DLD1 (cell line): Measurements from ENCODE around the gene TMEM238.
"Not testable (repeated sequence)": the region's sequence is repeated elsewhere in the genome, so short reads cannot be mapped to it uniquely, and the experiment has no call there.

ENCODE experiments used
- in situ Hi-C: cut with HindIII; loops from 2 replicates; pipeline ENCODE4 v1.10.0; 2017; ENCODE audit warnings: low sequenced_read_pairs

Gene TMEM238

GRCh38 chr19:55384131-55384919 lies at the start of gene TMEM238:
TSS of gene TMEM238 (minus strand) at chr19:55384292. CDS start at chr19:55384259, 33 bp downstream.
- in situ Hi-C loops = no loop called here

GRCh38 chr19:55433292-55433691 lies 49.2 kb upstream of the TMEM238 start:
- in situ Hi-C loops = no loop called here

GRCh38 chr19:55432241-55432959 lies 48.3 kb upstream of the TMEM238 start:
- in situ Hi-C loops = no loop called here

GRCh38 chr19:55431183-55431582 lies 47.1 kb upstream of the TMEM238 start:
- in situ Hi-C loops = no loop called here

- in situ Hi-C loops = no loop called here
Measured at GRCh38 chr19:55426042-55426441, 42.0 kb upstream of the TMEM238 start.

GRCh38 chr19:55424518-55424917 lies 40.4 kb upstream of the TMEM238 start:
- in situ Hi-C loops = no loop called here

- in situ Hi-C loops = no loop called here
Measured at GRCh38 chr19:55423225-55424005, 39.3 kb upstream of the TMEM238 start.

- in situ Hi-C loops = not testable (repeated sequence)
Measured at GRCh38 chr19:55421281-55421680, 37.2 kb upstream of the TMEM238 start.

- in situ Hi-C loops = no loop called here
Measured at GRCh38 chr19:55419624-55420236, 35.6 kb upstream of the TMEM238 start.

- in situ Hi-C loops = no loop called here
Measured at GRCh38 chr19:55419103-55419502, 35.0 kb upstream of the TMEM238 start.

- in situ Hi-C loops = no loop called here
Measured at GRCh38 chr19:55418185-55418584, 34.1 kb upstream of the TMEM238 start.

GRCh38 chr19:55410168-55410567 lies 26.1 kb upstream of the TMEM238 start:
- in situ Hi-C loops = no loop called here

- in situ Hi-C loops = not testable (repeated sequence)
Measured at GRCh38 chr19:55409179-55409578, 25.1 kb upstream of the TMEM238 start.

GRCh38 chr19:55408533-55408872 lies 24.4 kb upstream of the TMEM238 start:
- in situ Hi-C loops = no loop called here

GRCh38 chr19:55407800-55408532 lies 23.9 kb upstream of the TMEM238 start:
- in situ Hi-C loops = no loop called here

GRCh38 chr19:55407550-55407799 lies 23.4 kb upstream of the TMEM238 start, which contains the start of gene UBE2S:
TSS of gene UBE2S (minus strand) at chr19:55407788. CDS start at chr19:55407589, 199 bp downstream.
- in situ Hi-C loops = not testable (repeated sequence)

- in situ Hi-C loops = no loop called here
Measured at GRCh38 chr19:55406826-55407549, 22.9 kb upstream of the TMEM238 start.

GRCh38 chr19:55406091-55406825 lies 22.2 kb upstream of the TMEM238 start:
- in situ Hi-C loops = no loop called here

GRCh38 chr19:55405638-55406037 lies 21.5 kb upstream of the TMEM238 start:
- in situ Hi-C loops = no loop called here
